ENCODE measurements around the gene CFAP97. TPM values are rescaled to one million over a fixed set of nuclear protein-coding genes. Genes with fewer than 3 reads are reported as not detected.
"Not testable (repeated sequence)": the region's sequence is repeated elsewhere in the genome, so short reads cannot be mapped to it uniquely, and the experiment has no call there.

The CFAP97 gene
- total RNA-seq, 1 donor, result 74.3 TPM

- H3K4me3 ChIP-seq (ENCODE audit: low read depth, low read length), result no peak overlapping the region
- DNase-seq (ENCODE audit: low read depth), result no peak
- no peak for TF ChIP-seq CTCF (IDR thresholded peaks at IDR 0.05; ENCODE audit: insufficient read depth, low read length)
These were observed 40.1 kb upstream of the CFAP97 start for GRCh38 chr4:185243879-185244278.

- DNase-seq (ENCODE audit: low read depth), result peak; percentile 53
These were observed 39.1 kb upstream of the CFAP97 start for GRCh38 chr4:185242749-185243533.

GRCh38 chr4:185240486-185240885 is 36.7 kb upstream of the CFAP97 start:
- H3K4me3 ChIP-seq (ENCODE audit: low read depth, low read length); DNase-seq (ENCODE audit: low read depth): not testable (repeated sequence)

More at GRCh38 chr4:185242749-185243533, 39.1 kb upstream of the CFAP97 start:
- TF ChIP-seq CTCF (IDR thresholded peaks at IDR 0.05; ENCODE audit: insufficient read depth, low read length), result no peak
- no peak overlapping the region for H3K4me3 ChIP-seq (ENCODE audit: low read depth, low read length)

GRCh38 chr4:185238750-185239149 is 35.0 kb upstream of the CFAP97 start:
- TF ChIP-seq CTCF (IDR thresholded peaks at IDR 0.05; ENCODE audit: insufficient read depth, low read length), result no peak
- no peak for DNase-seq (ENCODE audit: low read depth)
- H3K4me3 ChIP-seq (ENCODE audit: low read depth, low read length), result no peak overlapping the region

- DNase-seq (ENCODE audit: low read depth), result peak; percentile 70
- no peak overlapping the region for H3K4me3 ChIP-seq (ENCODE audit: low read depth, low read length)
- TF ChIP-seq CTCF (IDR thresholded peaks at IDR 0.05; ENCODE audit: insufficient read depth, low read length), result no peak
These were observed 34.4 kb upstream of the CFAP97 start for GRCh38 chr4:185238215-185238681.

- DNase-seq (ENCODE audit: low read depth), result peak; percentile 69
- TF ChIP-seq CTCF (IDR thresholded peaks at IDR 0.05; ENCODE audit: insufficient read depth, low read length), result no peak
- no peak overlapping the region for H3K4me3 ChIP-seq (ENCODE audit: low read depth, low read length)
These were observed 33.4 kb upstream of the CFAP97 start for GRCh38 chr4:185237175-185237574.

GRCh38 chr4:185235843-185236503 is 32.2 kb upstream of the CFAP97 start:
- TF ChIP-seq CTCF (IDR thresholded peaks at IDR 0.05; ENCODE audit: insufficient read depth, low read length), result no peak
- no peak overlapping the region for H3K4me3 ChIP-seq (ENCODE audit: low read depth, low read length)
- no peak for DNase-seq (ENCODE audit: low read depth)

Data from fibroblast of the aortic adventitia (primary cell).